GM18507 (cell line): ENCODE results near the gene FAM200C.

Source experiments
- DNase-seq: peaks from one replicate; pipeline ENCODE4 v3.0.0; 2011; ENCODE audit warnings: low read depth; ENCODE audit not compliant: insufficient read length; ENCODE audit errors: extremely low spot score
- FAIRE-seq: peaks from 2 replicates; lab custom pipeline; 2011; peaks lifted over from hg19 to GRCh38; lab: Jason Lieb, UNC

The FAM200C gene

GRCh38 chr5:160421625-160422258 lies 21.9 kb upstream of the FAM200C start, which contains the start of gene PTTG1:
Gene PTTG1 (plus strand): TSS chr5:160421855. CDS start chr5:160422313, 458 bp downstream.
- peak; percentile 62 for DNase-seq
- peak; percentile 96 for FAIRE-seq

GRCh38 chr5:160420331-160420610 lies 20.4 kb upstream of the FAM200C start:
- FAIRE-seq, result peak; percentile 5
- DNase-seq, result no peak

GRCh38 chr5:160419458-160420330 lies 19.8 kb upstream of the FAM200C start:
- FAIRE-seq (peak; percentile 9), DNase-seq (no peak)

GRCh38 chr5:160418561-160419457 lies 19.0 kb upstream of the FAM200C start, which contains the start of gene SLU7:
Gene SLU7 (minus strand): TSS chr5:160419081. CDS start chr5:160415294, 3,787 bp downstream.
- DNase-seq (peak; percentile 79), FAIRE-seq (peak; percentile 96)

GRCh38 chr5:160398806-160399205 lies 1.0 kb downstream of the FAM200C start:
- no peak for DNase-seq

GRCh38 chr5:160397492-160397891 lies 2.4 kb downstream of the FAM200C start:
- DNase-seq (no peak), FAIRE-seq (no peak)

More at GRCh38 chr5:160398806-160399205, 1.0 kb downstream of the FAM200C start:
- FAIRE-seq, result no peak

- FAIRE-seq (no peak), DNase-seq (no peak)
These were observed 4.7 kb downstream of the FAM200C start for GRCh38 chr5:160395111-160395510.

- DNase-seq (no peak), FAIRE-seq (peak; percentile 74)
These were observed 8.8 kb downstream of the FAM200C start for GRCh38 chr5:160390787-160391696.

GRCh38 chr5:160387445-160387844 lies 12.4 kb downstream of the FAM200C start:
- no peak for FAIRE-seq
- DNase-seq, result no peak

GRCh38 chr5:160385496-160385895 lies 14.4 kb downstream of the FAM200C start:
- DNase-seq (no peak), FAIRE-seq (no peak)

GRCh38 chr5:160384681-160385080 lies 15.2 kb downstream of the FAM200C start:
- no peak for FAIRE-seq
- no peak for DNase-seq

- FAIRE-seq, result no peak
- no peak for DNase-seq
These were observed 17.5 kb downstream of the FAM200C start for GRCh38 chr5:160382346-160382745.

- FAIRE-seq, result no peak
- no peak for DNase-seq
These were observed 19.8 kb downstream of the FAM200C start for GRCh38 chr5:160380041-160380440.

GRCh38 chr5:160379511-160379910 lies 20.3 kb downstream of the FAM200C start:
- DNase-seq (no peak), FAIRE-seq (no peak)

GRCh38 chr5:160378330-160378729 lies 21.5 kb downstream of the FAM200C start:
- FAIRE-seq (no peak), DNase-seq (no peak)

- DNase-seq, result no peak
- FAIRE-seq, result no peak
These were observed 22.2 kb downstream of the FAM200C start for GRCh38 chr5:160377651-160378050.

- DNase-seq (no peak), FAIRE-seq (no peak)
These were observed 23.4 kb downstream of the FAM200C start for GRCh38 chr5:160376416-160376815.

- FAIRE-seq (no peak), DNase-seq (no peak)
These were observed 24.2 kb downstream of the FAM200C start for GRCh38 chr5:160375701-160376100.

- DNase-seq (no peak), FAIRE-seq (no peak)
These were observed 24.7 kb downstream of the FAM200C start for GRCh38 chr5:160375166-160375565.
